Measurements from ENCODE around the gene LRG1. TPM values are rescaled to one million over a fixed set of nuclear protein-coding genes. Genes with fewer than 3 reads are reported as not detected.

The LRG1 gene
- polyA plus RNA-seq, 1 donor (not counting 4 experiments of a cell fraction or from before 2014, with no cell fraction given), result 1.2 TPM

- DNase-seq (ENCODE audit: low read depth, low spot score), result no peak
- TF ChIP-seq CTCF (optimal IDR thresholded peaks at IDR 0.05 in 1 of 3, IDR thresholded peaks at IDR 0.05 in 1 of 3, conservative IDR thresholded peaks at IDR 0.05 in 1 of 3; ENCODE audit: extremely low read depth in 1 of 3, insufficient read depth in 2 of 3, low read length in 3 of 3), result no peak
- no peak for TF ChIP-seq EZH2 (IDR thresholded peaks at IDR 0.05; ENCODE audit: low read length)
- dilution Hi-C loops (cut with MboI; ENCODE audit: extremely low pct_ligation_motif_present, low sequenced_read_pairs), result no loop called here
Measured at GRCh38 chr19:4488496-4488895, 51.3 kb downstream of the LRG1 start.

GRCh38 chr19:4487572-4487971 lies 52.3 kb downstream of the LRG1 start:
- H3K27me3 ChIP-seq (ENCODE audit: control insufficient read depth, extremely low read depth, insufficient read depth, low read length), result no peaks in the 10 kb centered on the region
- no peaks in the 10 kb centered on the region for H3K9me1 ChIP-seq (ENCODE audit: control insufficient read depth, extremely low read depth, insufficient read depth, low read length)
- H3K4me2 ChIP-seq (ENCODE audit: control insufficient read depth, extremely low read depth, insufficient read depth, low read depth, low read length), result no peak overlapping the region
- no peaks in the 10 kb centered on the region for H3K4me1 ChIP-seq (ENCODE audit: control insufficient read depth, extremely low read depth, insufficient read depth, low read length)
- dilution Hi-C loops (cut with MboI; ENCODE audit: extremely low pct_ligation_motif_present, low sequenced_read_pairs), result no loop called here
- H3K36me3 ChIP-seq (ENCODE audit: control insufficient read depth in 2 of 2, extremely low read depth in 1 of 2, insufficient read depth in 2 of 2, low read length in 2 of 2), result peaks cover 14 to 18% of the 10 kb centered on the region in 2 experiments
- TF ChIP-seq CTCF (optimal IDR thresholded peaks at IDR 0.05 in 1 of 3, IDR thresholded peaks at IDR 0.05 in 1 of 3, conservative IDR thresholded peaks at IDR 0.05 in 1 of 3; ENCODE audit: extremely low read depth in 1 of 3, insufficient read depth in 2 of 3, low read length in 3 of 3) (no peak), EZH2 (IDR thresholded peaks at IDR 0.05; ENCODE audit: low read length) (no peak)
- no peak for DNase-seq (ENCODE audit: low read depth, low spot score)
- no peaks in the 10 kb centered on the region for H3K79me2 ChIP-seq (ENCODE audit: control insufficient read depth, insufficient read depth, low read length)
- H4K20me1 ChIP-seq (ENCODE audit: control insufficient read depth, extremely low read depth, insufficient read depth, low read length), result no peaks in the 10 kb centered on the region
- no peak for FAIRE-seq
- H3K4me3 ChIP-seq (ENCODE audit: control insufficient read depth in 2 of 3, extremely low read depth in 1 of 3, insufficient read depth in 2 of 3, low read depth in 1 of 3, low read length in 3 of 3), result no peak overlapping the region
- no peaks in the 10 kb centered on the region for H3K9me3 ChIP-seq (ENCODE audit: control insufficient read depth, low read depth, low read length)
- H3K9ac ChIP-seq (ENCODE audit: control insufficient read depth, extremely low read depth, insufficient read depth, low read length), result no peak overlapping the region
- H2AFZ ChIP-seq (ENCODE audit: control insufficient read depth, low read length), result no peak overlapping the region
- H3K27ac ChIP-seq (ENCODE audit: control insufficient read depth, insufficient read depth, low read length), result no peak overlapping the region

More at GRCh38 chr19:4488496-4488895, 51.3 kb downstream of the LRG1 start:
- Histone ChIP-seq H3K9ac (ENCODE audit: control insufficient read depth, extremely low read depth, insufficient read depth, low read length) (no peak overlapping the region), H3K4me3 (ENCODE audit: control insufficient read depth in 2 of 3, extremely low read depth in 1 of 3, insufficient read depth in 2 of 3, low read depth in 1 of 3, low read length in 3 of 3) (no peak overlapping the region), H3K4me2 (ENCODE audit: control insufficient read depth, extremely low read depth, insufficient read depth, low read depth, low read length) (no peak overlapping the region), H3K27me3 (ENCODE audit: control insufficient read depth, extremely low read depth, insufficient read depth, low read length) (no peaks in the 10 kb centered on the region), H3K9me3 (ENCODE audit: control insufficient read depth, low read depth, low read length) (no peaks in the 10 kb centered on the region), H3K9me1 (ENCODE audit: control insufficient read depth, extremely low read depth, insufficient read depth, low read length) (no peaks in the 10 kb centered on the region), H3K4me1 (ENCODE audit: control insufficient read depth, extremely low read depth, insufficient read depth, low read length) (no peaks in the 10 kb centered on the region), H3K79me2 (ENCODE audit: control insufficient read depth, insufficient read depth, low read length) (no peaks in the 10 kb centered on the region), H3K27ac (ENCODE audit: control insufficient read depth, insufficient read depth, low read length) (no peak overlapping the region), H3K36me3 (ENCODE audit: control insufficient read depth in 2 of 2, extremely low read depth in 1 of 2, insufficient read depth in 2 of 2, low read length in 2 of 2) (peaks cover 10 to 18% of the 10 kb centered on the region in 2 experiments), H4K20me1 (ENCODE audit: control insufficient read depth, extremely low read depth, insufficient read depth, low read length) (no peaks in the 10 kb centered on the region), H2AFZ (ENCODE audit: control insufficient read depth, low read length) (no peak overlapping the region)
- FAIRE-seq, result no peak

Other genes starting within 250 kb of the LRG1 start
- gene TMIGD2, start 237.6 kb downstream of the LRG1 start, polyA plus RNA-seq, result not detected in 3 replicates
- gene FSD1, start 235.4 kb downstream of the LRG1 start, polyA plus RNA-seq, result 0.35 to 1.8 TPM (median 0.49 TPM) in 3 replicates
- gene STAP2, start 201.2 kb downstream of the LRG1 start, polyA plus RNA-seq, result 53.8 to 80.5 TPM (median 60.0 TPM) in 3 replicates
- gene MPND, start 196.5 kb downstream of the LRG1 start, polyA plus RNA-seq, result 4.2 to 4.7 TPM (median 4.6 TPM) in 3 replicates
- 47.4 to 61.0 TPM (median 52.7 TPM) in 3 replicates for gene SH3GL1, start 139.5 kb downstream of the LRG1 start, polyA plus RNA-seq
- 5.2 to 12.5 TPM (median 10.6 TPM) in 3 replicates for gene CHAF1A, start 137.4 kb downstream of the LRG1 start, polyA plus RNA-seq
- 36.4 to 63.1 TPM (median 48.2 TPM) in 3 replicates for gene UBXN6, start 82.2 kb downstream of the LRG1 start, polyA plus RNA-seq
- gene HDGFL2, start 67.7 kb downstream of the LRG1 start, polyA plus RNA-seq, result 19.5 to 22.0 TPM (median 21.6 TPM) in 3 replicates
- 0.01 TPM in 1 of 3 replicates, not detected in the others for gene PLIN4, start 21.6 kb downstream of the LRG1 start, polyA plus RNA-seq
- gene PLIN5, start 4.8 kb downstream of the LRG1 start, polyA plus RNA-seq, result 0.04 TPM in 1 of 3 replicates, not detected in the others
- gene SEMA6B, start 19.6 kb upstream of the LRG1 start, polyA plus RNA-seq, result 0.41 to 1.1 TPM (median 1.1 TPM) in 3 replicates
- gene TNFAIP8L1, start 99.5 kb upstream of the LRG1 start, polyA plus RNA-seq, result 2.5 to 5.1 TPM (median 4.7 TPM) in 3 replicates
- gene MYDGF, start 130.3 kb upstream of the LRG1 start, polyA plus RNA-seq, result 80.3 to 141 TPM (median 85.9 TPM) in 3 replicates
- gene DPP9, start 183.8 kb upstream of the LRG1 start, polyA plus RNA-seq, result 17.1 to 23.3 TPM (median 19.2 TPM) in 3 replicates